GM18511 (cell line): ENCODE data around the gene COQ2.

Experiments used
- ATAC-seq: cut with Tn5 transposase; IDR thresholded peaks from one replicate; pipeline ENCODE4 v1.9.1; 2021; ENCODE audit warnings: mild to moderate bottlenecking, moderate library complexity; ENCODE audit not compliant: unreplicated experiment

Gene COQ2

GRCh38 chr4:83219344-83220331 lies 65.0 kb downstream of the COQ2 start:
- peak; percentile 9 for ATAC-seq

- ATAC-seq: peak; percentile 81
Observed at GRCh38 chr4:83217721-83218522, 66.7 kb downstream of the COQ2 start.

- ATAC-seq: no peak
Observed at GRCh38 chr4:83216959-83217683, 67.5 kb downstream of the COQ2 start.

GRCh38 chr4:83214079-83214478 lies 70.5 kb downstream of the COQ2 start:
- ATAC-seq: no peak
